BE2C (cell line): Measurements from ENCODE around the gene FRMD1. TPM values are rescaled to one million over a fixed set of nuclear protein-coding genes. Genes with fewer than 3 reads are reported as not detected.

ENCODE experiments used
- DNase-seq: peaks from one replicate; pipeline ENCODE4 v3.0.0-alpha.2; 2020
- H3K27me3 ChIP-seq: fragments of 250-450 bp; sonication (Bioruptor Pico); 2 replicates; pipeline ENCODE4 v1.5.1; 2020; ENCODE audit warnings: mild to moderate bottlenecking
- H3K36me3 ChIP-seq: fragments of 250-450 bp; sonication (Bioruptor Pico); 2 replicates; pipeline ENCODE4 v1.5.1; 2020; ENCODE audit warnings: mild to moderate bottlenecking
- H3K4me1 ChIP-seq: fragments of 250-450 bp; sonication (Bioruptor Pico); 2 replicates; pipeline ENCODE4 v1.5.1; 2020
- H3K4me3 ChIP-seq: 2 replicates; pipeline ENCODE4 v1.5.1; 2011; ENCODE audit warnings: low read depth, low read length
- H3K9me3 ChIP-seq: fragments of 250-450 bp; sonication (Bioruptor Pico); 2 replicates; pipeline ENCODE4 v1.5.1; 2020
- CTCF ChIP-seq: IDR thresholded peaks from 2 replicates; pipeline ENCODE4 v1.5.1; 2012; ENCODE audit warnings: mild to moderate bottlenecking, low read depth, low read length
- polyA plus RNA-seq: library from polyadenylated mRNA; unstranded; fragments of >200 nt; gene quantifications from one replicate; pipeline ENCODE4 v1.2.1, GENCODE V29; 2012; ENCODE audit warnings: low read depth, missing spikeins; ENCODE audit not compliant: insufficient read length, insufficient read depth

Gene FRMD1
- polyA plus RNA-seq, result not detected

DNA sequence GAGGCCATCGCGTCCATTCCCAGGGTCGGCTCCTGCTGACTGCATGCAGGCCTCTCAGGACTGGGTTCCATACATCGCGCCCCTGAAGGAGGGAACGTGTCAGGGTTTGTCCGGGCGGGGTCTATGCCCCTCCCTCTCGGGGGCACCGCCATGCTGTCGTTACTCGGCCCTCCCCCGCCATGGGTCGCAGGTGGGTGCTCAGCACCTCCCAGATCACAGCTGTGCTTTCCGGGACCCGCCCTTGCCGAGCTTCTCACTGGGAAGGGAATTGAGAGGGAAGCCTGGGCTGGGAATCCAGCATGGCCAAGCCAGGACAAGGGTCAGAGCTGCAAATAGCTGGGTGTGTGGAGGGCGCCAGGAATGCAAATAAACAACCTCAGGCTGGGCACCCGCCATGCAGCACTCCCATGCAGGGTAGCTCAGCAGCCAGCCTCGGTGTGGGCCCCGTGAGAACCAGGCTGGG lies at the start of gene FRMD1:
FRMD1 (minus strand) TSS at position 270 of the 463 bp plus-strand sequence; CDS start at position 152, 118 bp downstream.
- Histone ChIP-seq H3K9me3 (no peaks in the 10 kb centered on the region), H3K4me3 (no peak within 1 kb of the TSS), H3K36me3 (no peaks in the 10 kb centered on the region), H3K4me1 (no peaks in the 10 kb centered on the region), H3K27me3 (no peaks in the 10 kb centered on the region)
- DNase-seq, result no peak
- TF ChIP-seq CTCF, result no peak

- Histone ChIP-seq H3K36me3 (no peaks in the 10 kb centered on the region), H3K4me3 (no peak overlapping the region)
- DNase-seq, result no peak
Measured at GRCh38 chr6:168128006-168128630, 49.1 kb upstream of the FRMD1 start.

GRCh38 chr6:168127384-168127868 lies 48.4 kb upstream of the FRMD1 start:
- Histone ChIP-seq H3K36me3 (no peaks in the 10 kb centered on the region), H3K4me3 (no peak overlapping the region), H3K27me3 (no peaks in the 10 kb centered on the region; the same call in 1 of the 2 replicates), H3K9me3 (no peaks in the 10 kb centered on the region), H3K4me1 (no peaks in the 10 kb centered on the region)
- DNase-seq, result no peak
- TF ChIP-seq CTCF, result no peak

More at GRCh38 chr6:168128006-168128630, 49.1 kb upstream of the FRMD1 start:
- H3K9me3 ChIP-seq, result no peaks in the 10 kb centered on the region
- no peaks in the 10 kb centered on the region for H3K4me1 ChIP-seq
- H3K27me3 ChIP-seq, result no peaks in the 10 kb centered on the region; the same call in 1 of the 2 replicates
- TF ChIP-seq CTCF, result no peak

GRCh38 chr6:168126566-168127383 lies 47.8 kb upstream of the FRMD1 start:
- no peaks in the 10 kb centered on the region for H3K9me3 ChIP-seq
- no peaks in the 10 kb centered on the region for H3K36me3 ChIP-seq
- TF ChIP-seq CTCF, result no peak
- no peak for DNase-seq
- no peaks in the 10 kb centered on the region for H3K4me1 ChIP-seq
- H3K27me3 ChIP-seq, result no peaks in the 10 kb centered on the region; the same call in 1 of the 2 replicates
- H3K4me3 ChIP-seq, result no peak overlapping the region

GRCh38 chr6:168125429-168126001 lies 46.5 kb upstream of the FRMD1 start:
- no peaks in the 10 kb centered on the region; the same call in 1 of the 2 replicates for H3K27me3 ChIP-seq
- H3K9me3 ChIP-seq, result no peaks in the 10 kb centered on the region
- H3K4me1 ChIP-seq, result no peaks in the 10 kb centered on the region
- no peak for TF ChIP-seq CTCF
- H3K4me3 ChIP-seq, result no peak overlapping the region
- DNase-seq, result no peak
- H3K36me3 ChIP-seq, result no peaks in the 10 kb centered on the region
